Prostate gland (tissue), 2 donors: Measurements from ENCODE around the gene C17orf50. TPM values are rescaled to one million over a fixed set of nuclear protein-coding genes. Genes with fewer than 3 reads are reported as not detected.

ENCODE experiments used
- DNase-seq: peaks from one replicate; pipeline ENCODE4 v3.0.0-alpha.2; 2019; ENCODE audit warnings: low spot score
- H3K27ac ChIP-seq, 2 donors: fragments of 200-600 bp; sonication (generic); 2 replicates each; pipeline ENCODE4 v1.5.1; 2017 to 2019
- H3K27me3 ChIP-seq: fragments of 200-600 bp; sonication (generic); replicated peaks from 2 replicates; pipeline ENCODE4 v1.5.1; 2019; ENCODE audit not compliant: insufficient read depth
- H3K36me3 ChIP-seq, 2 donors: fragments of 200-600 bp; sonication (generic); 1 replicate in 1 of 2; 2 replicates in 1 of 2; pipeline versions ENCODE4 v1.5.1 to v1.8.1; 2017 to 2019
- H3K4me1 ChIP-seq: fragments of 200-600 bp; sonication (generic); replicated peaks from 2 replicates; pipeline ENCODE4 v1.5.1; 2019
- H3K4me3 ChIP-seq, 2 donors: fragments of 200-600 bp; sonication (generic); 2 replicates each; pipeline ENCODE4 v1.5.1; 2017 to 2019
- H3K9me3 ChIP-seq: fragments of 200-600 bp; sonication (generic); 2 replicates; pipeline ENCODE4 v1.5.1; 2017
- POLR2A ChIP-seq: fragments of 450-650 bp; IDR thresholded peaks from one replicate; pipeline ENCODE4 v1.6.1; 2016; ENCODE audit warnings: antibody characterized with exemption, mild to moderate bottlenecking
- POLR2AphosphoS5 ChIP-seq: sonication (generic); formaldehyde crosslinking; IDR thresholded peaks from one replicate; pipeline ENCODE4 v1.6.1; 2017; ENCODE audit warnings: antibody characterized with exemption
- WGBS: methylation state at CpG from one replicate; pipeline ENCODE4 v1.1.5; 2018; 5-methylcytosine and 5-hydroxymethylcytosine counted together
- intact Hi-C: fragments of 100-400 bp; cut with DNase I; formaldehyde crosslinking; loops from one replicate; pipeline ENCODE4 v1.14.2; 2022
- total RNA-seq, 2 donors: library from RNA; depleted of rRNA; stranded (reverse); fragments of >200 nt; gene quantifications; one replicate each; pipeline ENCODE4 v1.1.0, GENCODE V29; 2016
- TF ChIP-seq, protein P1 (sequence below), 4 experiments: fragments of 200-600 bp in 2 of 4; fragments of 450-650 bp in 2 of 4; sonication (generic) in 2 of 4; IDR thresholded peaks; 1 replicate in 3 of 4; 2 replicates in 1 of 4; pipeline ENCODE4 v1.5.1; 2016 to 2019; ENCODE audit warnings: antibody characterized with exemption in 4 of 4, mild to moderate bottlenecking in 2 of 4, moderate library complexity in 2 of 4

C17orf50 gene
- total RNA-seq, 2 donors from 2014 or later = 15.8 TPM; not detected in 1

DNA sequence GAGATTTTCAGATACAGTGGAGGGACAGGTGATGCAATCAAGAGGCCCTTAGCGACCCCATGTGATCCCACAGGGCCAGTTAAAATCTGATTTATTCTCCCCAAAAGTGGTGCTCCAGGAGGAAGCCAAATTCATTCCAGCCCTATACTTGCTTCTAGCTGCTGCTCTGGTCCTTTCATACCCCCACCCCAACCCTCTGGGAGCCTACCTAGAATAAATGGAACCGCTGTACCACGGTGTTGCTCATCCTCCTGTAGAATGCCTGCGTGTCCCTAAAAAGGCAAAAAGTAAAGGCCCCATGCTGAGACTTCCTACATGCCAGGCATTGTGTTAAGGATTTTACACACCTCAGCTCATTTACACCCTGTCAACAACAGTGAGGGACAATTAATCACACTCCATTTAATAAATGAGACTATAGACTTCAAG, 31.3 kb upstream of the C17orf50 start:
- no peak overlapping the region for H3K27ac ChIP-seq
- WGBS = 84% methylated on average over 4 of the region's 4 CpGs
- no peaks in the 10 kb centered on the region for H3K36me3 ChIP-seq
- no peaks in the 10 kb centered on the region for H3K9me3 ChIP-seq
- H3K4me3 ChIP-seq = no peak overlapping the region
- H3K27me3 ChIP-seq = no peaks in the 10 kb centered on the region
- intact Hi-C loops = no loop called here
- DNase-seq = no peak
- no peak for TF ChIP-seq POLR2A
- TF ChIP-seq, protein P1, sequence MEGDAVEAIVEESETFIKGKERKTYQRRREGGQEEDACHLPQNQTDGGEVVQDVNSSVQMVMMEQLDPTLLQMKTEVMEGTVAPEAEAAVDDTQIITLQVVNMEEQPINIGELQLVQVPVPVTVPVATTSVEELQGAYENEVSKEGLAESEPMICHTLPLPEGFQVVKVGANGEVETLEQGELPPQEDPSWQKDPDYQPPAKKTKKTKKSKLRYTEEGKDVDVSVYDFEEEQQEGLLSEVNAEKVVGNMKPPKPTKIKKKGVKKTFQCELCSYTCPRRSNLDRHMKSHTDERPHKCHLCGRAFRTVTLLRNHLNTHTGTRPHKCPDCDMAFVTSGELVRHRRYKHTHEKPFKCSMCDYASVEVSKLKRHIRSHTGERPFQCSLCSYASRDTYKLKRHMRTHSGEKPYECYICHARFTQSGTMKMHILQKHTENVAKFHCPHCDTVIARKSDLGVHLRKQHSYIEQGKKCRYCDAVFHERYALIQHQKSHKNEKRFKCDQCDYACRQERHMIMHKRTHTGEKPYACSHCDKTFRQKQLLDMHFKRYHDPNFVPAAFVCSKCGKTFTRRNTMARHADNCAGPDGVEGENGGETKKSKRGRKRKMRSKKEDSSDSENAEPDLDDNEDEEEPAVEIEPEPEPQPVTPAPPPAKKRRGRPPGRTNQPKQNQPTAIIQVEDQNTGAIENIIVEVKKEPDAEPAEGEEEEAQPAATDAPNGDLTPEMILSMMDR (IDR thresholded peaks at IDR 0.05) = no peak
- TF ChIP-seq POLR2AphosphoS5 = no peak
- H3K4me1 ChIP-seq = peaks cover 4% of the 10 kb centered on the region

DNA sequence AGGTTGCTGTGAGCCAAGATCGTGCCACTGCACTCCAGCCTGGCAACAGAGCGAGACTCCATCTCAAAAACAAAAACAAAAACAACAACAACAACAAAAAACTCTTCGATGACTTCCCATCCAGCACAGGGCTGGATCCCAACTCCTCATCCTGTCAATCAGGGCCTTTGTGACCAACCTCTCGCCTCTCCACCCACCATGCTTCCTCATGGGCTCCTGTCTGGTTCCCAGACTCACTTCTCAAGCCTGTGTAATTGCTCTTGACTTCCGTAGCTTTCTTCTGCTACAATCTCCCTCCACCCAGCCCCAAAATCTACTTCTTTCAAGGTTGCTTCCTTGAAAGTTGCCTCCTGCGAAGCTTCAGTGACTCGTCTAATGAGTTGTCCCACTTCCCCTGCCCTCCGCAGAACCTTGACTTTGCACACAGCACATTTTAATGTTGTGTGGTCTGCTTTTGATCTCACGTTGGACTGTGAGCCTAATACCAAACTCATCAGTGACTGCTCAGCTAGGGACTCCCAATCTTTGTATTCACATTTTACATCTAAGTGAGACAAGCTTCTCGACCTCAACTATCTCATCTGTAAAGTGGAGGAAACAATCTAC, 30.2 kb upstream of the C17orf50 start:
- no peak for TF ChIP-seq POLR2AphosphoS5
- TF ChIP-seq, protein P1 (IDR thresholded peaks at IDR 0.05) = no peak
- TF ChIP-seq POLR2A = no peak
- whole genome bisulfite sequencing = 85% methylated on average over 10 of the region's 10 CpGs
- Histone ChIP-seq H3K27me3 (no peaks in the 10 kb centered on the region), H3K9me3 (no peaks in the 10 kb centered on the region), H3K36me3 (no peaks in the 10 kb centered on the region), H3K27ac (no peak overlapping the region), H3K4me3 (no peak overlapping the region), H3K4me1 (peaks cover 4% of the 10 kb centered on the region)
- intact Hi-C loops = no loop called here
- no peak for DNase-seq

DNA sequence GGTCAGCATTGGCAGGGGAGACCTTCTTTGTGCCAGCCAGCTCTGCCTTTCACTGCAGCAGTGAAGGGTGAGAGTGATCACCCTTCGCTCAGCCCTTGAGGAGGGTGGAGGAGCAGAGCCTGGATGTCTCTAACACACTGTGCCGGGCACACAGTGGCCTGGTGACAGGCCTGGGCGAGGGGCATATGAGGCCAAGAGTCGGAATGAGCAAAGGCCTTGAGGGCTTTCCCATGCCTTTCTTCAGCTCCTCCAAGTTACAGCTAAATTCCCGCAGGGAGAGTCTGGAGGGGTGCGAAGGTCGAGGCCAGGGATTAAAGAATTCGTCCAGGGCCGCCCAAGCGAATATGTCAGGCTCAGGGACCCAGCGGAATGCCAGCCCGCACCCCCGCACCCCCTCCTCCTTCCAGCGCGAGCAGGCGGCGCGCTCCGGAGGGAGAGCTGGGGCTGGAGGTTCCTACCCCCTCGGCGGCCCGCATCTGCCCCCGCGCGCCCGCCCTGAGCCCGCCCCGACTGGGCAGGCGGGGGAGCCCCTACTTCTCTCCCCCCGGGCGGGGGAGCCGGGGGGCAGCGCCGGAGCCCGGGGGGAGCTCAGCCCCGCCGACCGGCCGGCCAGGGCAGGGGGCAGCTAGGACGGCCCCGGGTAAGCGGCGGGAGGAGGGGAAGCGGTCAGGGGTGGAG, 29.3 kb upstream of the C17orf50 start, which contains the start of gene RASL10B:
RASL10B (plus strand) TSS at position 401 of the 678 bp plus-strand sequence. CDS start 3,546 bp downstream, outside the sequence.
- intact Hi-C loops = no loop called here

DNA sequence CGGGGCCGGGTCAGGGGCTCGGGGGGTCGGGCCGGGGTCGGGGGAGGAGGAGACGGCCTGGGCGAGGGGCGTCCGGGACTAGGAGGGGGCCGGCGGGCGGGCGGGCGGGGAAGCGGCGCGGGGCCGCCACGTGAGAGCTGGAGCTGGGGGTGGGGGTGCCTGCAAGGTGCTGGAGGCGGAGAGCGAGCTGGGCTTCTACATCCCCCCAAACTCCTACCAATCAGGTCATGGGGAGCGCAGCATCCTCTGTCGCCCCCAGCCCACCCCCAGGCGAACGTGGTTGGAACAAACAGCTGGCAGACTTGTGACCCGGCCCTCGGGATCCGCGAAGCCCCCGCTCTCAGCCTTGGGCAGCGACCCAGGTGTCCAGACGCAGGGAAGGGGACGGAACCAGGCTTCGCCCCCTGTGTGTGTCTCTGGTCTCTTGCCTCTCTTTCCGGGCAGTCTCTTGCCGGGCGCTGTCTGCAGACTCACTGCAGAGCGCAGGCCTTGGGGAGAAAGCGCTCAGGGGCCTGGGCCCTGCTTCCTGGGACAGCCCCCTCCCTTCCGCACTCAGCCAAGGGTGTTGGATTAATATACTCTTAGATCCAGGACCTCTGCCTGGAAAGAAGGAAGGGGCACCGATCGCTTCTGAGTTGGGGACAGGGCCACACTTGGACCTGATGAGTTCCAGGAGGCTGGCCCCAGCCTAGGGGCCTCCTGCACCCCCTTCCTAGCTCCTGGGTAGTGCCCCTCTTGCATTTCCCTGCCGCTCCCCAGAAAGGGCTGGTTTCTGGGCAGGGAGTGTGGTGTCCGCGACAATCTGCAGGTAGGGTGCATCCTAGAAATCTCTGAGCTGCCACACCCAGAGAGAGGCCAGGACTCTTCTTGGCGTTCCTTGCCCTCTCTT, 28.5 kb upstream of the C17orf50 start:
- peak overlapping the region; percentile 3 to 18 for H3K27ac ChIP-seq
- 27% methylated on average over 17 of the region's 47 CpGs for WGBS
- H3K36me3 ChIP-seq = no peaks in the 10 kb centered on the region
- H3K27me3 ChIP-seq = no peaks in the 10 kb centered on the region
- no peak for DNase-seq
- intact Hi-C loops = no loop called here
- H3K4me3 ChIP-seq = peak overlapping the region; percentile 62 to 75
- no peaks in the 10 kb centered on the region for H3K9me3 ChIP-seq
- TF ChIP-seq POLR2A = no peak
- TF ChIP-seq, protein P1 (IDR thresholded peaks at IDR 0.05) = no peak
- peaks cover 4% of the 10 kb centered on the region for H3K4me1 ChIP-seq

More for the DNA sequence above, 29.3 kb upstream of the C17orf50 start, which contains the start of gene RASL10B:
- TF ChIP-seq POLR2A = no peak
- TF ChIP-seq POLR2AphosphoS5 = peak; percentile 18
- H3K27me3 ChIP-seq = no peaks in the 10 kb centered on the region
- peak; percentile 30 for DNase-seq
- H3K36me3 ChIP-seq = no peaks in the 10 kb centered on the region
- 5% methylated on average over 17 of the region's 44 CpGs for WGBS
- H3K4me1 ChIP-seq = peaks cover 4% of the 10 kb centered on the region
- peak within 1 kb of the TSS; percentile 3 to 18 for H3K27ac ChIP-seq
- no peaks in the 10 kb centered on the region for H3K9me3 ChIP-seq
- peak within 1 kb of the TSS; percentile 62 to 75 for H3K4me3 ChIP-seq

DNA sequence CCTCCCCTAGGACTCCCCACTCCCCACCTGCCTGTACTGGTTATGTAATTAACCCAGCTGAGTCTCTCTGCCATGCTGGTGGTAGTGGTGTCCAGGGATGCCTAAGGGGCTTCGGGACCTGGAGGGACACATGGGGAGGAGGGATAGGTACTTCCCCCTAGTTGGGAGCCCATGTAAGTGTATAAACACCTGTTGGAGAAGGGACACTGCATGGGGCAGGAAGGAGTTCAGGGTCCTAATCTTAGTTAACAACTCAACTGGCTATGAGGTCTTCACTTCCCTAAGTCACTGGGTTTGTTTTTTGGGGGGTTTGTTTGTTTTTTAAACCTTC, 27.9 kb upstream of the C17orf50 start:
- Histone ChIP-seq H3K4me1 (peaks cover 4% of the 10 kb centered on the region), H3K4me3 (no peak overlapping the region), H3K9me3 (no peaks in the 10 kb centered on the region), H3K27me3 (no peaks in the 10 kb centered on the region), H3K36me3 (no peaks in the 10 kb centered on the region), H3K27ac (no peak overlapping the region)
- 53% methylated on average over 1 of the region's 1 CpG for WGBS
- TF ChIP-seq, protein P1 (IDR thresholded peaks at IDR 0.05) = no peak
- TF ChIP-seq POLR2A = no peak
- TF ChIP-seq POLR2AphosphoS5 = no peak
- intact Hi-C loops = no loop called here
- DNase-seq = no peak
